HL-60 (cell line): ENCODE results near the gene KCNAB1.

Experiments
- POLR2AphosphoS5 ChIP-seq: IDR thresholded peaks from 2 replicates; pipeline ENCODE4 v1.6.1; 2012; ENCODE audit warnings: low read depth
- SPI1 ChIP-seq: IDR thresholded peaks from 2 replicates; pipeline ENCODE4 v1.6.1; 2012; ENCODE audit warnings: low read depth, mild to moderate bottlenecking, borderline replicate concordance
- TF ChIP-seq, protein P1 (sequence below): IDR thresholded peaks from one replicate; pipeline ENCODE4 v1.5.1; 2011; ENCODE audit warnings: low read length, control low read depth, inconsistent platforms; ENCODE audit not compliant: insufficient read depth

DNA sequence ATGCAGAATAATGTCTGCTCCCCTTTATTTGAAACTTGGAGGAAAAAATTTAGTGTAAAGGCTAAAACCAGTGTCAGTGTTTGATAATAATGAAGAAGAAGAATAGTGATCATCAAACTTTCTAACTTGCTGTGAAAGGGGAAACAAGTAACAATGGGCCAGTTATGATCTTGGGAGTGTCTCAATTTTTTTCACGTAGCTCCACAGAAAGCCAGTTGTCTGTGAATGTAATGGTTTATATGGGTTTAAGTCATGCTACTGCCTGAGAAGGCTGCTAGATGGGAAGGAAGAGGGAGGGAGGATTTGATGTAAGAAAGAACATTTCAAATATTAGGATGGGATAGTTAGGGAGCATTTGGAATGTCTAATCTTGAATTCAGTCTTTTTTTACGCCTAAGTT lies 455.7 kb downstream of the KCNAB1 start:
- TF ChIP-seq, protein P1, sequence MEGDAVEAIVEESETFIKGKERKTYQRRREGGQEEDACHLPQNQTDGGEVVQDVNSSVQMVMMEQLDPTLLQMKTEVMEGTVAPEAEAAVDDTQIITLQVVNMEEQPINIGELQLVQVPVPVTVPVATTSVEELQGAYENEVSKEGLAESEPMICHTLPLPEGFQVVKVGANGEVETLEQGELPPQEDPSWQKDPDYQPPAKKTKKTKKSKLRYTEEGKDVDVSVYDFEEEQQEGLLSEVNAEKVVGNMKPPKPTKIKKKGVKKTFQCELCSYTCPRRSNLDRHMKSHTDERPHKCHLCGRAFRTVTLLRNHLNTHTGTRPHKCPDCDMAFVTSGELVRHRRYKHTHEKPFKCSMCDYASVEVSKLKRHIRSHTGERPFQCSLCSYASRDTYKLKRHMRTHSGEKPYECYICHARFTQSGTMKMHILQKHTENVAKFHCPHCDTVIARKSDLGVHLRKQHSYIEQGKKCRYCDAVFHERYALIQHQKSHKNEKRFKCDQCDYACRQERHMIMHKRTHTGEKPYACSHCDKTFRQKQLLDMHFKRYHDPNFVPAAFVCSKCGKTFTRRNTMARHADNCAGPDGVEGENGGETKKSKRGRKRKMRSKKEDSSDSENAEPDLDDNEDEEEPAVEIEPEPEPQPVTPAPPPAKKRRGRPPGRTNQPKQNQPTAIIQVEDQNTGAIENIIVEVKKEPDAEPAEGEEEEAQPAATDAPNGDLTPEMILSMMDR: no peak
- TF ChIP-seq POLR2AphosphoS5: no peak
- TF ChIP-seq SPI1: no peak
